Measurements from ENCODE around the gene ADAMTS9. TPM values are rescaled to one million over a fixed set of nuclear protein-coding genes. Genes with fewer than 3 reads are reported as not detected.

The ADAMTS9 gene
- total and polyA plus RNA-seq, 8 donors = 5.5 to 107 (median 30.5) TPM

DNA sequence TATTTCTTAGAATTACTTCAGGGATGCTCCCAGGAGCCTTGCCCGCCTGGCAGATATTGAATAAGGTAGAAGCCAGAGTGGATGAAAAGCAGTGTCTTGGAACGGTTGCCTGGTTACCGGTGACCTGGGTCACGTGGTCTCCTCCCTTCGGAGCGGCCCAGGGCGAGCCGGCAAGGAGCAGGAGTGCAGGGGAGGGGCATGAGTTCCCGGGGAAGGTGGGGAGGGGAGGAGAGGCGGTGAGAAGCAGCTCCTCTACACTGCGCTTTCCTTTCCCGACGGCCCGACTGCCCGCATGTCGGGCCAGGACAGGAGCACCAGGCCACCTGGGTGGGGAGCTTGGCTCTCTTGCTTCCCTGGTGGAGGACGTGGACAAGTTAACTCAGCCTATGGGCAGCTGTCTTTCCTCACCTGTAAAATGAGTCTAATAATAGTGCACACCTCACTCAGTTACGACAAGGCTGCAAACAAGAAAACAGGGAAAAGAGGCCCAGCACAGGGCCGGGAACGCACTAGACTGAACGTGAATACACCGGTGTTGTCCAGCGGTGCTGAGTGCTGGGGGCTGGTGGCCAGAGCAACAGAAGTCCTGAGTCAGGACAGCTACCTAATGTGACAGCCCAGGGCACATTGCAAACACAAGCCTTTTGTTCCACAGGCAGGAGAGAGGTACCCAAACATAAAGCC, 198.3 kb downstream of the ADAMTS9 start:
- intact Hi-C loops (cut with DNase I; ENCODE audit: low total_unique reads) = no loop called here
- H3K9me3 ChIP-seq = no peaks in the 10 kb centered on the region
- TF ChIP-seq, protein P1, sequence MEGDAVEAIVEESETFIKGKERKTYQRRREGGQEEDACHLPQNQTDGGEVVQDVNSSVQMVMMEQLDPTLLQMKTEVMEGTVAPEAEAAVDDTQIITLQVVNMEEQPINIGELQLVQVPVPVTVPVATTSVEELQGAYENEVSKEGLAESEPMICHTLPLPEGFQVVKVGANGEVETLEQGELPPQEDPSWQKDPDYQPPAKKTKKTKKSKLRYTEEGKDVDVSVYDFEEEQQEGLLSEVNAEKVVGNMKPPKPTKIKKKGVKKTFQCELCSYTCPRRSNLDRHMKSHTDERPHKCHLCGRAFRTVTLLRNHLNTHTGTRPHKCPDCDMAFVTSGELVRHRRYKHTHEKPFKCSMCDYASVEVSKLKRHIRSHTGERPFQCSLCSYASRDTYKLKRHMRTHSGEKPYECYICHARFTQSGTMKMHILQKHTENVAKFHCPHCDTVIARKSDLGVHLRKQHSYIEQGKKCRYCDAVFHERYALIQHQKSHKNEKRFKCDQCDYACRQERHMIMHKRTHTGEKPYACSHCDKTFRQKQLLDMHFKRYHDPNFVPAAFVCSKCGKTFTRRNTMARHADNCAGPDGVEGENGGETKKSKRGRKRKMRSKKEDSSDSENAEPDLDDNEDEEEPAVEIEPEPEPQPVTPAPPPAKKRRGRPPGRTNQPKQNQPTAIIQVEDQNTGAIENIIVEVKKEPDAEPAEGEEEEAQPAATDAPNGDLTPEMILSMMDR (IDR thresholded peaks at IDR 0.05) = no peak
- TF ChIP-seq POLR2A (IDR thresholded peaks at IDR 0.05) (no peak), POLR2AphosphoS5 (IDR thresholded peaks at IDR 0.05) (no peak), EP300 (IDR thresholded peaks at IDR 0.05) (no peak)
- H3K4me1 ChIP-seq = peaks cover 12 to 25% (median 16%) of the 10 kb centered on the region in 4 donors
- peaks cover 0 to 27% (median 0%) of the 10 kb centered on the region in 3 donors for H3K27me3 ChIP-seq
- peak; percentile 72 to 90 for DNase-seq
- H3K27ac ChIP-seq = no peak overlapping the region
- WGBS, 5 donors = 12 to 37% (median 25%) methylated on average over 19 to 23 of the region's 23 CpGs
- no peaks in the 10 kb centered on the region for H3K36me3 ChIP-seq
- H3K4me3 ChIP-seq = peak overlapping the region in 3 of 4 donors; percentile 0 to 18 (median 11)

GRCh38 chr3:64488939-64489338, 198.9 kb downstream of the ADAMTS9 start:
- peak overlapping the region in 3 of 4 donors; percentile 0 to 18 (median 11) for H3K4me3 ChIP-seq
- no peak overlapping the region for H3K27ac ChIP-seq
- H3K9me3 ChIP-seq = no peaks in the 10 kb centered on the region
- peaks cover 12 to 30% (median 18%) of the 10 kb centered on the region in 4 donors for H3K4me1 ChIP-seq
- intact Hi-C loops (cut with DNase I; ENCODE audit: low total_unique reads) = no loop called here
- H3K27me3 ChIP-seq = peaks cover 0 to 27% (median 0%) of the 10 kb centered on the region in 3 donors
- TF ChIP-seq POLR2AphosphoS5 (IDR thresholded peaks at IDR 0.05) (no peak), EP300 (IDR thresholded peaks at IDR 0.05) (no peak), POLR2A (IDR thresholded peaks at IDR 0.05) (no peak)
- TF ChIP-seq, protein P1 (IDR thresholded peaks at IDR 0.05) = no peak
- DNase-seq = peak in 1 of 2 donors; percentile 41
- WGBS, 5 donors = 26 to 45% (median 36%) methylated on average over 4 to 5 of the region's 5 CpGs
- no peaks in the 10 kb centered on the region for H3K36me3 ChIP-seq

DNA sequence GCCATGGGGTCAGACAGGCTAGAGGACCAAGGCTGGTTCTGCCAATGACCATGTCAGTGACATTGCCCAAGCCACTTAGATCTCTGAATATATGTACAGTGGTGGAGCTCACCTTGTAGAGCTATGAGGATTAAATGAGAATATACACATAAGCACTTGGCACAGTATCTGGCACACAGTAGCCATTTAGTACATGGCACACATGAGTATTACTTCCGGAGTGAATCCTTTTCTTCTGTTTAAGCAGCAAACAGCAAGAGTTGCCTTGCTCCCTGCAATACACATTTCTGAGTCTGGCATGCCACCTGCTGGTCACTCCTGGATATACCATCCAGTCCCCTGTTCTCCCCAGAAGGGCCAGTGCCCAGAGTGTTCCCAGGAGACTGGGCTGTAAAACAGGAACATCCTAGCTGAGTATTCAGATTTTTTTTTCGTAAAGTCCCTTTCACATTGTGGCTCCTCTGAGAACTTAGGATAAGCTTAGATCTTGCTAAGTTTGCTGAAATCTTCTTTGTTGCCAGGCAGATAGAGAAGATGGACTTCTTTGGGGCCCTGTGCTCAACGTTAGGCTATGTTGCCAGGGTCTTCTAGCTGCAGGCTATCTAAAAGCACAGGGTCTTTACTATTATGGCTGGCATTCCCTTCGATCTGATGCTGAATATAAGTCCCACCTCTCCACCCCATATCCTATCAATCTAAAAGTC, 203.4 kb downstream of the ADAMTS9 start:
- peak in 1 of 3 donors; percentile 14 for TF ChIP-seq POLR2AphosphoS5 (IDR thresholded peaks at IDR 0.05)
- TF ChIP-seq, protein P1 (IDR thresholded peaks at IDR 0.05) = peak in 5 of 7 experiments; percentile 64 to 92 (median 82)
- TF ChIP-seq EP300 (IDR thresholded peaks at IDR 0.05) = no peak
- TF ChIP-seq POLR2A (IDR thresholded peaks at IDR 0.05) = no peak
- DNase-seq = peak; percentile 84 to 93
- intact Hi-C loops (cut with DNase I; ENCODE audit: low total_unique reads) = loop anchor here (5.0 kb wide), 1 partner anchor 452 kb away; no protein-coding TSS in a partner anchor
- 16 to 34% (median 29%) methylated on average over 4 of the region's 4 CpGs for WGBS, 5 donors
- Histone ChIP-seq H3K27ac (no peak overlapping the region), H3K4me3 (no peak overlapping the region), H3K4me1 (peaks cover 6 to 12% (median 7%) of the 10 kb centered on the region in 4 donors), H3K36me3 (no peaks in the 10 kb centered on the region), H3K9me3 (no peaks in the 10 kb centered on the region), H3K27me3 (peaks cover 0 to 16% (median 0%) of the 10 kb centered on the region in 3 donors)

GRCh38 chr3:64483467-64483866, 204.3 kb downstream of the ADAMTS9 start:
- H3K4me1 ChIP-seq = peaks cover 0 to 6% (median 3%) of the 10 kb centered on the region in 4 donors
- H3K27me3 ChIP-seq = peaks cover 0 to 7% (median 0%) of the 10 kb centered on the region in 3 donors
- H3K9me3 ChIP-seq = no peaks in the 10 kb centered on the region
- H3K36me3 ChIP-seq = no peaks in the 10 kb centered on the region
- WGBS, 5 donors = 88 to 98% (median 92%) methylated on average over 2 of the region's 2 CpGs
- intact Hi-C loops (cut with DNase I; ENCODE audit: low total_unique reads) = loop anchor here (5.0 kb wide), 1 partner anchor 451 kb away; no protein-coding TSS in a partner anchor
- TF ChIP-seq, protein P1 (IDR thresholded peaks at IDR 0.05) = no peak
- no peak for TF ChIP-seq EP300 (IDR thresholded peaks at IDR 0.05)
- TF ChIP-seq POLR2A (IDR thresholded peaks at IDR 0.05) = no peak
- no peak for TF ChIP-seq POLR2AphosphoS5 (IDR thresholded peaks at IDR 0.05)
- DNase-seq = no peak
- no peak overlapping the region for H3K4me3 ChIP-seq
- no peak overlapping the region for H3K27ac ChIP-seq
